GM20000 (cell line): ENCODE measurements around the gene SLC17A7.
"Not testable (repeated sequence)": the region's sequence is repeated elsewhere in the genome, so short reads cannot be mapped to it uniquely, and the experiment has no call there.

Source experiments
- DNase-seq: peaks from one replicate; pipeline ENCODE4 v3.0.0; 2012; ENCODE audit warnings: low spot score
- TF ChIP-seq, protein P1 (sequence below): IDR thresholded peaks from 2 replicates; pipeline ENCODE4 v1.5.1; 2012; ENCODE audit warnings: mild to moderate bottlenecking, control low read depth; ENCODE audit errors: extremely low read depth, missing control alignments

SLC17A7 gene

DNA sequence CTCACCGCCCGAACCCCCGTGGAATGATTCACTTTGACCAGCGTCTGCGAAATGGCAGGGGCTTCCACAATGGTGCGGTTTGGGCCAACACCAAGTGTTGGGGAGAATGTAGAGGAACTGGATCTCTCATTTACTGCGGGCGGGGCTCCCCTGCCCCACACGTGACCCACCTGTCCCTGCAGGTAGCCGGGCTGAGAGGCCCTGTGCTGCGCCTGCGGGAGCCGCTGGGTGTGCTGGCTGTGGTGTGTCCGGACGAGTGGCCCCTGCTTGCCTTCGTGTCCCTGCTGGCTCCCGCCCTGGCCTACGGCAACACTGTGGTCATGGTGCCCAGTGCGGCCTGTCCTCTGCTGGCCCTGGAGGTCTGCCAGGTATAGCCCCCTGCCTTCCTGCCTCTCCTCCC, 26.9 kb upstream of the SLC17A7 start:
- DNase-seq = no peak
- TF ChIP-seq, protein P1, sequence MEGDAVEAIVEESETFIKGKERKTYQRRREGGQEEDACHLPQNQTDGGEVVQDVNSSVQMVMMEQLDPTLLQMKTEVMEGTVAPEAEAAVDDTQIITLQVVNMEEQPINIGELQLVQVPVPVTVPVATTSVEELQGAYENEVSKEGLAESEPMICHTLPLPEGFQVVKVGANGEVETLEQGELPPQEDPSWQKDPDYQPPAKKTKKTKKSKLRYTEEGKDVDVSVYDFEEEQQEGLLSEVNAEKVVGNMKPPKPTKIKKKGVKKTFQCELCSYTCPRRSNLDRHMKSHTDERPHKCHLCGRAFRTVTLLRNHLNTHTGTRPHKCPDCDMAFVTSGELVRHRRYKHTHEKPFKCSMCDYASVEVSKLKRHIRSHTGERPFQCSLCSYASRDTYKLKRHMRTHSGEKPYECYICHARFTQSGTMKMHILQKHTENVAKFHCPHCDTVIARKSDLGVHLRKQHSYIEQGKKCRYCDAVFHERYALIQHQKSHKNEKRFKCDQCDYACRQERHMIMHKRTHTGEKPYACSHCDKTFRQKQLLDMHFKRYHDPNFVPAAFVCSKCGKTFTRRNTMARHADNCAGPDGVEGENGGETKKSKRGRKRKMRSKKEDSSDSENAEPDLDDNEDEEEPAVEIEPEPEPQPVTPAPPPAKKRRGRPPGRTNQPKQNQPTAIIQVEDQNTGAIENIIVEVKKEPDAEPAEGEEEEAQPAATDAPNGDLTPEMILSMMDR = no peak

DNA sequence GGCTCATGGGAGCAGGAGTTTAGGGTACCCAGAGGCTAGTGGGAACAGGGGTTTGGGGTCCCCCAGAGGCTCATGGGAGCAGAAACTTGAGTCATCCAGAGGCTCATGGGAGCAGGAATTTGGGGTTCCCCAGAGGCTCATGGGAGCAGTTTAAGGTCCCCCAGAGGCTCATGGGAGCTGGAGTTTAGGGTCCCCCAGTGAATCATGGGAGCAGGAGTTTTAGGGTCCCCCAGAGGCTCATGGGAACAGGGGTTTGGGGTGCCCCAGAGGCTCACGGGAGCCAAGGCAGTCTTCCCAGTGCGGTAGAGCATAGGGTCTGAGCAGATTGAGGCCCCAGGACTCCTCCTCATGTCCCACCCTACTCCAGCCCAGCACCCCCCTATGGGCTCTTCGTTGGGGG, 24.0 kb upstream of the SLC17A7 start:
- no peak for DNase-seq
- TF ChIP-seq, protein P1 = no peak

DNA sequence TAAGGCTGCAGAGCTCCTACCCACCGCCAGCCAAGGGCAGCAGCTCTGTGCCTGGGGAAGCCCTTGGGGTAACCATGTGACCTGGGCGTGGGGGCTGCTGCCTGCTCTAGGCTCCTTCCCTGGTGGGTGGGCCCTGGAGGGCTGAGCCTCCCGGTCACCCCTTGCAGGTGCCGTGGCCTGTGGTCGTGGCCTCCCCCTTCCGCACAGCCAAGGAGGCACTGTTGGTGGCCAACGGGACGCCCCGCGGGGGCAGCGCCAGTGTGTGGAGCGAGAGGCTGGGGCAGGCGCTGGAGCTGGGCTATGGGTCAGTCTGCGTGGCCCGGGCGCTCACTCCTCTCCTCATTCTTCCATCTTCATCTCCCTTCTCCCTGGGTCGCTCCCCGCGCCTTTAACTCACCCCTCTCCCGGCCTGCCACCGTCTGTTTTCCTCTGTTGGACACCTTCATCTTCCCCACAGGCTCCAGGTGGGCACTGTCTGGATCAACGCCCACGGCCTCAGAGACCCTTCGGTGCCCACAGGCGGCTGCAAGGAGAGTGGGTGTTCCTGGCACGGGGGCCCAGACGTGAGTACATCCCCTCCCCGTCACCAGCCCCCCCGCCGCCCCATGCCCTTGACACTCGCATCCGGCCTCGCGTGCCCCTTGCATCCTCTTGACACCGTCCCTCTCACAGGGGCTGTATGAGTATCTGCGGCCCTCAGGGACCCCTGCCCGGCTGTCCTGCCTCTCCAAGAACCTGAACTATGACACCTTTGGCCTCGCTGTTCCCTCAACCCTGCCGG, 22.8 kb upstream of the SLC17A7 start:
- TF ChIP-seq, protein P1 = no peak

DNA sequence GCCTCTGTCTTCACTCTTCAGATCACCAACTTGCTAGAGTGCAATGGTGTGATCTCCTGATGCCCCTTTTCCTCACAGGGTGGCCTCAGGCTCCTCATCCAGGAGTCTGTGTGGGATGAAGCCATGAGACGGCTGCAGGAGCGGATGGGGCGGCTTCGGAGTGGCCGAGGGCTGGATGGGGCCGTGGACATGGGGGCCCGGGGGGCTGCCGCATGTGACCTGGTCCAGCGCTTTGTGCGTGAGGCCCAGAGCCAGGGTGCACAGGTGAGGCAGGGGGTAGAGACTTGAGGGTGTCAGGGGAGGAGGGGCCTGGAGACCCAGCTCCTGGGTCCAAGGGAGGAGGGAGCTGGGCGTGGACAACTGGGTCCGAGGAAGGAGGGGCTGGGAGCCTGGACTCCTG, 21.2 kb upstream of the SLC17A7 start:
- DNase-seq = no peak
- TF ChIP-seq, protein P1 = no peak

More for the DNA sequence above, 22.8 kb upstream of the SLC17A7 start:
- no peak for DNase-seq

DNA sequence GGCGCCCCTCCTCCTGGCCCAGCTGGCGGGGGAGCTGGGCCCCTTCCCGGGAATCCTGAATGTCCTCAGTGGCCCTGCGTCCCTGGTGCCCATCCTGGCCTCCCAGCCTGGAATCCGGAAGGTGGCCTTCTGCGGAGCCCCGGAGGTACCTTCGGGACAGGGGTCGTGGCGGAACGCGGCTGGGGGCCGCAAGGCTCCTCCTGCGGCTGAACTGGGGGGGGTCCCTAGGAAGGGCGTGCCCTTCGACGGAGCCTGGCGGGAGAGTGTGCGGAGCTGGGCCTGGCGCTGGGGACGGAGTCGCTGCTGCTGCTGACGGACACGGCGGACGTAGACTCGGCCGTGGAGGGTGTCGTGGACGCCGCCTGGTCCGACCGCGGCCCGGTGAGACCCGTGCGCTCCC, 20.3 kb upstream of the SLC17A7 start:
- DNase-seq = no peak
- TF ChIP-seq, protein P1 = no peak

DNA sequence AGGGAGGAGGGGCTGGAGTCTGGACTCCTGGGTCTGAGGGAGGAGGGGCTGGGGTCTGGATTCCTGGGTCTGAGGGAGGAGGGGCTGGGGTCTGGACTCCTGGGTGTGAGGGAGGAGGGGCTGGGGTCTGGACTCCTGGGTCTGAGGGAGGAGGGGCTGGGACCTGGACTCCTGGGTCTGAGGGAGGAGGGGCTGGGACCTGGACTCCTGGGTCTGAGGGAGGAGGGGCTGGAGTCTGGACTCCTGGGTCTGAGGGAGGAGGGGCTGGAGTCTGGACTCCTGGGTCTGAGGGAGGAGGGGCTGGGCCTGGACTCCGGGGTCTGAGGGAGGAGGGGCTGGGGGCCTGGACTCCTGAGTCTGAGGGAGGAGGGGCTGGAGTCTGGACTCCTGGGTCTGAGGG, 19.8 kb upstream of the SLC17A7 start:
- not testable (repeated sequence) for DNase-seq

DNA sequence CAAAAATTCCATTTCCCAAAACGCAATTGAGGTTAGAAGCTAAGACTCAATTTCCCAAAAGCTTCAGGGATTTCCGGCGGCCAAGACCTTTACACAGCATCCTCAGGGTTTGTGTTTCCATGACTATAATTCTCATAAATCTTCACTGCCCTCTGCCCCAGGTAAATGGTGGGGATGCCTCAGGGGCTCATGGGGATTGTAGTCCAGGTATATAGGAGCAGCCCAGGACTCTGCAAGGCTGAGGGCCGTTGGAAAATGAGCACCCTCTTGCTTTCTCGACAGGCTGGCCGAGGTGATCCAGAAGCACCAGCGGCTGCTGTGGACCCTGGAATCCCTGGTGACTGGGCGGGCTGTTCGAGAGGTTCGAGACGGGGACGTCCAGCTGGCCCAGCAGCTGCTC, 18.1 kb upstream of the SLC17A7 start:
- TF ChIP-seq, protein P1 = no peak
- DNase-seq = no peak

DNA sequence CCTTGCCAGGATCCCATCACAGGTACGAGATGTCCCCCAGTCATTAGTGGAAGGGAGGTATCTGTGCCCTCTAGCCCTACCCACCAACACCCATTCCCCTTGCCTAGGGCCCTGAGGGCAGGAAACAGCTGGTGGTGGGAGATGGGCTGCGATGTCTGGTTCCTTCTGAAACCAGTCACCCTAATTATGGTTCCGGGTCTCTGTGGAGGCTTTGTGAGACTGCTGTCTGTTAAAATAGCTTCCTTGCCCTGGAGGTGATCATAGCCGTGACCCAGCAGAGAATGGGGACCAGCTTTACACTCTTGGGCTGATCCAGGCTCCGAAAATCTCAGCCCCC, 17.2 kb upstream of the SLC17A7 start:
- DNase-seq = peak; percentile 31
- TF ChIP-seq, protein P1 = no peak
